Measurements from ENCODE around the gene DNAJC7. TPM values are rescaled to one million over a fixed set of nuclear protein-coding genes. Genes with fewer than 3 reads are reported as not detected.

DNAJC7 gene
- total RNA-seq, 1 experiment from 2014 or later = 60.1 TPM

DNA sequence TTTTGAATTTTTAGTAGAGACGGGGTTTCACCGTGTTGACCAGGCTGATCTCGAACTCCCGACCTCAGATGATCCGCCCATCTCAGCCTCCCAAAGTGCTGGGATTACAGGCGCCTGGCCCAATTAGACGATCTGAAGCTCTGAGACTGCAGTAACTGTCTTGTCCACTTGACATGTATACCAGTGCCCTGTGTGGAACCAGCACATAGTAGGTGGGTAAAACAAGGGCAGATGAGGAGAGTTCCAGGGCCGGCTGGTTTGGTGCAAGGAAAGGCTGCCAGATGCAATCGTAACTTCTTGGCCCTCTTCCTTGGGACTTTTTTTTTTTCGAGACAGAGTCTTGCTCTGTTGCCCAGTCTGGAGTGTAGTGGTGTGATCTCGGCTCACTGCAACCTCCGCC, 30.1 kb upstream of the DNAJC7 start:
- Histone ChIP-seq H3K4me2 (ENCODE audit: low read length) (no peak overlapping the region), H3K9me3 (ENCODE audit: low read length) (no peaks in the 10 kb centered on the region), H3K27me3 (ENCODE audit: low read length) (no peaks in the 10 kb centered on the region), H3F3A (ENCODE audit: low read length, unreplicated experiment) (no peaks in the 10 kb centered on the region), H3K27ac (ENCODE audit: low read length) (no peak overlapping the region), H4K20me1 (ENCODE audit: low read length) (no peaks in the 10 kb centered on the region), H3K79me2 (ENCODE audit: low read length) (no peaks in the 10 kb centered on the region), H3K9me2 (replicated peaks; ENCODE audit: low read length) (no peaks in the 10 kb centered on the region), H3K4me3 (ENCODE audit: low read length) (no peak overlapping the region), H3K4me1 (ENCODE audit: insufficient read depth, low read length) (no peaks in the 10 kb centered on the region), H2AFZ (ENCODE audit: low read length) (no peak overlapping the region), H3K36me3 (ENCODE audit: low read depth, low read length) (no peaks in the 10 kb centered on the region), H3K9ac (ENCODE audit: low read length) (no peak overlapping the region)
- intact Hi-C loops (cut with micrococcal nuclease) = no loop called here
- POLR2A ChIA-PET (ENCODE audit: unreplicated experiment) = no interaction called here
- no peak for ATAC-seq
- DNase-seq = no peak
- CTCF ChIA-PET = no interaction called here
- no TSS peak for BruUV-seq (replicated peaks)
- TF ChIP-seq EZH2phosphoT487 (IDR thresholded peaks at IDR 0.05; ENCODE audit: borderline replicate concordance, low read length) = no peak
- TF ChIP-seq, protein P1, sequence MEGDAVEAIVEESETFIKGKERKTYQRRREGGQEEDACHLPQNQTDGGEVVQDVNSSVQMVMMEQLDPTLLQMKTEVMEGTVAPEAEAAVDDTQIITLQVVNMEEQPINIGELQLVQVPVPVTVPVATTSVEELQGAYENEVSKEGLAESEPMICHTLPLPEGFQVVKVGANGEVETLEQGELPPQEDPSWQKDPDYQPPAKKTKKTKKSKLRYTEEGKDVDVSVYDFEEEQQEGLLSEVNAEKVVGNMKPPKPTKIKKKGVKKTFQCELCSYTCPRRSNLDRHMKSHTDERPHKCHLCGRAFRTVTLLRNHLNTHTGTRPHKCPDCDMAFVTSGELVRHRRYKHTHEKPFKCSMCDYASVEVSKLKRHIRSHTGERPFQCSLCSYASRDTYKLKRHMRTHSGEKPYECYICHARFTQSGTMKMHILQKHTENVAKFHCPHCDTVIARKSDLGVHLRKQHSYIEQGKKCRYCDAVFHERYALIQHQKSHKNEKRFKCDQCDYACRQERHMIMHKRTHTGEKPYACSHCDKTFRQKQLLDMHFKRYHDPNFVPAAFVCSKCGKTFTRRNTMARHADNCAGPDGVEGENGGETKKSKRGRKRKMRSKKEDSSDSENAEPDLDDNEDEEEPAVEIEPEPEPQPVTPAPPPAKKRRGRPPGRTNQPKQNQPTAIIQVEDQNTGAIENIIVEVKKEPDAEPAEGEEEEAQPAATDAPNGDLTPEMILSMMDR (conservative IDR thresholded peaks at IDR 0.05; ENCODE audit: low read depth, low read length) = no peak
- no peak for TF ChIP-seq EZH2 (IDR thresholded peaks at IDR 0.05; ENCODE audit: low read length, unreplicated experiment)

DNA sequence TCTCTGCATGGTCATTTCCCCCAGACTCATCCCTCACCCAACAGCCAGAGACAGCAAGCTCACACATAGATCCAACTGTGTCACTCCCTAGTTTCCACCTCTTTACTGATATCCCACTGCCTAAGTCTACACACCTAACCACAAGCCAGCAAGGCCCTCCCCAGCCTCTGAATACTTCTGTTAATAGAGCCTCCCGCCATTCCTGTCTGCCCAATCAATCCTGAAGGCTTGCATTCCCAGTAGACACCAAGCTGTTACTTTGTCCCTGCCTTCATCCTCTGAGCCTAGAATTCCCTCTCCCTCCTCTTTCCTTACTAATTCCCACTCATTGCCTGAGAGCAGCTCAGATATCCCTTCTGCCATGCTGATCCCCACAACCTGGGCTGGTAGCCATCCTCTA, 28.5 kb upstream of the DNAJC7 start:
- no peak overlapping the region for H2AFZ ChIP-seq (ENCODE audit: low read length)
- no peaks in the 10 kb centered on the region for H3K9me3 ChIP-seq (ENCODE audit: low read length)
- CTCF ChIA-PET = no interaction called here
- H3K9me2 ChIP-seq (replicated peaks; ENCODE audit: low read length) = no peaks in the 10 kb centered on the region
- POLR2A ChIA-PET (ENCODE audit: unreplicated experiment) = no interaction called here
- no peak overlapping the region for H3K9ac ChIP-seq (ENCODE audit: low read length)
- no peak overlapping the region for H3K27ac ChIP-seq (ENCODE audit: low read length)
- H3F3A ChIP-seq (ENCODE audit: low read length, unreplicated experiment) = no peaks in the 10 kb centered on the region
- no peaks in the 10 kb centered on the region for H3K4me1 ChIP-seq (ENCODE audit: insufficient read depth, low read length)
- TF ChIP-seq, protein P1 (conservative IDR thresholded peaks at IDR 0.05; ENCODE audit: low read depth, low read length) = no peak
- TF ChIP-seq EZH2phosphoT487 (IDR thresholded peaks at IDR 0.05; ENCODE audit: borderline replicate concordance, low read length) (no peak), EZH2 (IDR thresholded peaks at IDR 0.05; ENCODE audit: low read length, unreplicated experiment) (no peak)
- H4K20me1 ChIP-seq (ENCODE audit: low read length) = no peaks in the 10 kb centered on the region
- intact Hi-C loops (cut with micrococcal nuclease) = no loop called here
- H3K79me2 ChIP-seq (ENCODE audit: low read length) = no peaks in the 10 kb centered on the region
- H3K36me3 ChIP-seq (ENCODE audit: low read depth, low read length) = no peaks in the 10 kb centered on the region
- H3K4me3 ChIP-seq (ENCODE audit: low read length) = no peak overlapping the region
- H3K4me2 ChIP-seq (ENCODE audit: low read length) = no peak overlapping the region
- BruUV-seq (replicated peaks) = no TSS peak
- DNase-seq (no peak), ATAC-seq (no peak)
- H3K27me3 ChIP-seq (ENCODE audit: low read length) = no peaks in the 10 kb centered on the region

DNA sequence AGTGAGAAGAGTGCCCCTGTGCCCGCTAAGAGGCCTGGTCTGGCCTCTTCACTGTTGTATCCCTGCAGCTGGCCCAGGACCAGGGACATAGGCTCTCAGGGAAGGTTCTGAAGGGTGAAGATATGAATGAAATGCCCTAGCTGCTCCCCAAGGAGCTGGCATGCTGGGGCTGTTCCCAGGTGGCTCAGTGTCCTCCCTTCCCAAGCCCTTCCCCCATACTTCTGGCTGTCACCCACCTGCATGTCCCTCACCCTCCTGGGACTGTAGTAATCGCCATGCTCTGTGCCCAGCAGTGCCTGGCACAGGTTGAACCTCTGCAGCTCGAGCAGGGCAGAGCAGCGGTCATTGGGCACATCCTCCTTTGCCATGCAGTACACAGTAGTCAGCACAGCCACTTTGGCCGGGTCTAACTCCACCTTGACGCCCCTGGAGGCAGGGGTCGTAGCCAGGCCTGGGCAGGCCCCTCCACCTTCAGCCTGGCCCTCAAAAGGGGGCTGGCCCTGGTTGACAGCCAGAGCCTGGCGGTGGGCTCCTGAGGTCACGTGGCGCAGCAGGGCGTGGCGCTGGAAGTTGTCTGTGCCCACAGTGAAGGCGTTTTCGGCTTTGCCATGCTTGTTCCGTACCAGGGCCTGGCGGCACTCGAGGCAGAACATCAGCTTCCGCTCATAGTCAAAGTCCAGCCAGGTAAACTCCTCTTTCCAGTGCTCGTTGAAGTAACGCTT, 25.5 kb upstream of the DNAJC7 start:
- Histone ChIP-seq H3K27me3 (ENCODE audit: low read length) (no peaks in the 10 kb centered on the region), H3K4me1 (ENCODE audit: insufficient read depth, low read length) (no peaks in the 10 kb centered on the region), H3F3A (ENCODE audit: low read length, unreplicated experiment) (no peaks in the 10 kb centered on the region), H3K9me2 (replicated peaks; ENCODE audit: low read length) (no peaks in the 10 kb centered on the region), H3K36me3 (ENCODE audit: low read depth, low read length) (no peaks in the 10 kb centered on the region), H3K9ac (ENCODE audit: low read length) (no peak overlapping the region), H3K9me3 (ENCODE audit: low read length) (no peaks in the 10 kb centered on the region), H3K4me3 (ENCODE audit: low read length) (no peak overlapping the region), H4K20me1 (ENCODE audit: low read length) (no peaks in the 10 kb centered on the region), H3K27ac (ENCODE audit: low read length) (no peak overlapping the region), H3K4me2 (ENCODE audit: low read length) (no peak overlapping the region), H2AFZ (ENCODE audit: low read length) (no peak overlapping the region), H3K79me2 (ENCODE audit: low read length) (no peaks in the 10 kb centered on the region)
- ATAC-seq (no peak), DNase-seq (no peak)
- no peak for TF ChIP-seq EZH2phosphoT487 (IDR thresholded peaks at IDR 0.05; ENCODE audit: borderline replicate concordance, low read length)
- TF ChIP-seq EZH2 (IDR thresholded peaks at IDR 0.05; ENCODE audit: low read length, unreplicated experiment) = no peak
- TF ChIP-seq, protein P1 (conservative IDR thresholded peaks at IDR 0.05; ENCODE audit: low read depth, low read length) = no peak
- intact Hi-C loops (cut with micrococcal nuclease) = no loop called here
- no TSS peak for BruUV-seq (replicated peaks)
- POLR2A ChIA-PET (ENCODE audit: unreplicated experiment) = no interaction called here
- CTCF ChIA-PET = no interaction called here

Measured in PC-3 (cell line).